Breast epithelium (tissue), 3 donors: ENCODE measurements around the gene TAF11L2.

Experiments
- POLR2A ChIP-seq: fragments of 450-650 bp; IDR thresholded peaks from one replicate; pipeline ENCODE4 v1.6.1; 2016; ENCODE audit warnings: antibody characterized with exemption, mild to moderate bottlenecking, moderate library complexity
- TF ChIP-seq, protein P1 (sequence below), 3 donors: fragments of 450-650 bp; IDR thresholded peaks; one replicate each; pipeline ENCODE4 v1.5.1; 2016 to 2017; ENCODE audit warnings: antibody characterized with exemption in 3 of 3, mild to moderate bottlenecking in 3 of 3, moderate library complexity in 3 of 3

DNA sequence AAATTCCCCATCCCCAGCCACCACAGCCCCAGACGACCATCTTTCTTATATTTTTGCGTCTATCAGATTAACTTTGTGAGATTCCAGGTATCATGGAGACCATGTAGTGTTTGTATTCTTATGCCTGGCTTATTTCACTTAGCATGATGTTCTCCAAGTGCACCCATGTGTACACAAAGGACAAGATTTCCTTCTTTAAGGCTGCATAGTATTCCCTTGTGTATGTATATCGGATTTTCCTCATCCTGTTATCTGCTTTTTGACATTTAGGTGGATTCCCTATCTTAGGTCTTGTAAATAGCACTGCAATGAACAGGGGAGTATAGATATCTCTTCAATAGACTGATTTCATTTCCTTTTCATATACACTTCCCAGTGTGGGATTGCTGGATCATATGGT lies 5.3 kb upstream of the TAF11L2 start:
- TF ChIP-seq, protein P1, sequence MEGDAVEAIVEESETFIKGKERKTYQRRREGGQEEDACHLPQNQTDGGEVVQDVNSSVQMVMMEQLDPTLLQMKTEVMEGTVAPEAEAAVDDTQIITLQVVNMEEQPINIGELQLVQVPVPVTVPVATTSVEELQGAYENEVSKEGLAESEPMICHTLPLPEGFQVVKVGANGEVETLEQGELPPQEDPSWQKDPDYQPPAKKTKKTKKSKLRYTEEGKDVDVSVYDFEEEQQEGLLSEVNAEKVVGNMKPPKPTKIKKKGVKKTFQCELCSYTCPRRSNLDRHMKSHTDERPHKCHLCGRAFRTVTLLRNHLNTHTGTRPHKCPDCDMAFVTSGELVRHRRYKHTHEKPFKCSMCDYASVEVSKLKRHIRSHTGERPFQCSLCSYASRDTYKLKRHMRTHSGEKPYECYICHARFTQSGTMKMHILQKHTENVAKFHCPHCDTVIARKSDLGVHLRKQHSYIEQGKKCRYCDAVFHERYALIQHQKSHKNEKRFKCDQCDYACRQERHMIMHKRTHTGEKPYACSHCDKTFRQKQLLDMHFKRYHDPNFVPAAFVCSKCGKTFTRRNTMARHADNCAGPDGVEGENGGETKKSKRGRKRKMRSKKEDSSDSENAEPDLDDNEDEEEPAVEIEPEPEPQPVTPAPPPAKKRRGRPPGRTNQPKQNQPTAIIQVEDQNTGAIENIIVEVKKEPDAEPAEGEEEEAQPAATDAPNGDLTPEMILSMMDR (IDR thresholded peaks at IDR 0.05) = no peak
- TF ChIP-seq POLR2A = no peak
